Fibroblast of lung (primary cell): ENCODE results near the gene PDCD1LG2.

Experiments used
- EZH2 ChIP-seq: IDR thresholded peaks from 2 replicates; pipeline ENCODE4 v1.5.1; 2012; ENCODE audit warnings: low read length, control low read depth, mild to moderate bottlenecking; ENCODE audit errors: missing control alignments
- TF ChIP-seq, protein P1 (sequence below), 2 donors: IDR thresholded peaks in 1 of 2; conservative IDR thresholded peaks in 1 of 2; 1 replicate in 1 of 2; 2 replicates in 1 of 2; pipeline ENCODE4 v1.5.1; 2011 to 2012; ENCODE audit warnings: low read length in 2 of 2, control low read depth in 1 of 2, inconsistent platforms in 1 of 2, low read depth in 1 of 2, mild to moderate bottlenecking in 1 of 2

DNA sequence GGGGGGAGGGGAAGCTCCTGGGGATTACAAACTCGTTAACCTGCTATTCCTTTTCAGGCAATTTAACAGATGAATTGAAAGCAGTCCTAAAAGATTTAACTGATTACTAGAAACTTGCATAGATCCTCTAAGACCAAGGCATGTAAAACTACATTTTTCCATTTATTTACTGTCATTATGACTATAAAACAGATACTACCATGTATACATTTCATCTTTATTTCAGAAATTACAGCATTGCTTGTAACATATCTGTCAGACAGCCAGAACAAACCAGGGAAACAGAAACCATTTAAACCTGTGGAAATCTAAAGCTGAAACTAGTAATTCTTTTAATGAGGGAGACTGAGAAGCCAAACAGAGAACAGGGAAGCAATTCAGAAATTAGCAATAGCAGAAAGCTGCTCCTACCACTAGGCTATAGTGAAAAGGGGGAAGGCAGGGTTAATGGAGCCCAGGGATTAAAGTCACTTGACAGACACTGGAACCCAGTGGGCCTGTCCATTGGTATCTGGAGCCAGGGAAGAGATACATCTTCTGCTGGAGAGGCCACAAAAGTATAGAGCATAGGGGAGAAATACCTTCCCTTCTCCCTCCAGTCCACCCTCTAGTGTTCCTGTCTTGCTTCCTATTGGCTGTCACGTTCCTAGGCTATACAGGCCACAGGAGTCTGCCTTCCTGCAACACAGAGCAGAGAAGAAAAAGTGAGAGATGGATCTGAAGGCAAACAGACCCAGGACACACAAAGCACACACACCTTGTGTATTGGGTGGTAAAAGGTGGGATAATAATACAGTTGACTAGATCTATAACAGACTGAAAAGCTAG, 33.8 kb downstream of the PDCD1LG2 start:
- TF ChIP-seq, protein P1, sequence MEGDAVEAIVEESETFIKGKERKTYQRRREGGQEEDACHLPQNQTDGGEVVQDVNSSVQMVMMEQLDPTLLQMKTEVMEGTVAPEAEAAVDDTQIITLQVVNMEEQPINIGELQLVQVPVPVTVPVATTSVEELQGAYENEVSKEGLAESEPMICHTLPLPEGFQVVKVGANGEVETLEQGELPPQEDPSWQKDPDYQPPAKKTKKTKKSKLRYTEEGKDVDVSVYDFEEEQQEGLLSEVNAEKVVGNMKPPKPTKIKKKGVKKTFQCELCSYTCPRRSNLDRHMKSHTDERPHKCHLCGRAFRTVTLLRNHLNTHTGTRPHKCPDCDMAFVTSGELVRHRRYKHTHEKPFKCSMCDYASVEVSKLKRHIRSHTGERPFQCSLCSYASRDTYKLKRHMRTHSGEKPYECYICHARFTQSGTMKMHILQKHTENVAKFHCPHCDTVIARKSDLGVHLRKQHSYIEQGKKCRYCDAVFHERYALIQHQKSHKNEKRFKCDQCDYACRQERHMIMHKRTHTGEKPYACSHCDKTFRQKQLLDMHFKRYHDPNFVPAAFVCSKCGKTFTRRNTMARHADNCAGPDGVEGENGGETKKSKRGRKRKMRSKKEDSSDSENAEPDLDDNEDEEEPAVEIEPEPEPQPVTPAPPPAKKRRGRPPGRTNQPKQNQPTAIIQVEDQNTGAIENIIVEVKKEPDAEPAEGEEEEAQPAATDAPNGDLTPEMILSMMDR (conservative IDR thresholded peaks at IDR 0.05 in 1 of 2, IDR thresholded peaks at IDR 0.05 in 1 of 2; ENCODE audit: low read depth in 1 of 2, low read length in 2 of 2) = no peak
- no peak for TF ChIP-seq EZH2
